HepG2 (cell line): Measurements from ENCODE around the gene TMEM59. TPM values are rescaled to one million over a fixed set of nuclear protein-coding genes. Genes with fewer than 3 reads are reported as not detected.

ENCODE experiments used
- ATAC-seq: fragments of 200-7000 bp; cut with Tn5 transposase; 3 replicates; pipeline ENCODE4 v1.9.1; 2020; ENCODE audit warnings: mild to moderate bottlenecking, moderate library complexity
- BruUV-seq: library from RNA; stranded (reverse); fragments of 400-500 nt; replicated peaks from 2 replicates; lab custom pipeline; 2021; lab: Mats Ljungman, UMichigan
- CTCF ChIA-PET: fragments of 300-600 bp; formaldehyde crosslinking; extraction: SDS; loops from one replicate; lab custom pipeline; 2021; ENCODE audit warnings: low total read pairs, inconsistent platforms, low intra/inter-chr PET ratio; lab: Yijun Ruan, JAX
- POLR2A ChIA-PET: fragments of 350-600 bp; sonication (Branson Sonifier 250); formaldehyde crosslinking; loops from one replicate; lab custom pipeline; 2020; ENCODE audit warnings: antibody characterized with exemption, inconsistent platforms; lab: Yijun Ruan, JAX
- DNase-seq: peaks from one replicate; pipeline ENCODE4 v3.0.0-alpha.2; 2015; ENCODE audit warnings: low spot score
- FAIRE-seq: peaks from 3 replicates; lab custom pipeline; 2011; peaks lifted over from hg19 to GRCh38; lab: Jason Lieb, UNC
- H2AFZ ChIP-seq: one replicate; pipeline ENCODE4 v1.6.1; 2011; ENCODE audit warnings: low read length, inconsistent platforms
- H3K27ac ChIP-seq: fragments of 300-600 bp; 3 replicates; pipeline ENCODE4 v1.8.0; 2011; ENCODE audit warnings: mixed run types, mild to moderate bottlenecking, mixed read lengths, low read length, inconsistent platforms; ENCODE audit not compliant: insufficient read depth; ENCODE audit errors: extremely low read length
- H3K27me3 ChIP-seq, 2 experiments: fragments of 200-600 bp in 1 of 2; 2 replicates in 1 of 2; 3 replicates in 1 of 2; pipeline versions ENCODE4 v1.6.0 to v1.8.0; 2011; ENCODE audit warnings: low read length in 2 of 2, mild to moderate bottlenecking in 2 of 2, moderate library complexity in 2 of 2, inconsistent platforms in 1 of 2; ENCODE audit not compliant: insufficient read depth in 2 of 2, control insufficient read depth in 1 of 2
- H3K36me3 ChIP-seq, 2 experiments: fragments of 200-600 bp in 1 of 2; replicated peaks in 1 of 2; 2 replicates in 1 of 2; 3 replicates in 1 of 2; pipeline versions ENCODE4 v1.5.1 to v1.8.0; 2011; ENCODE audit warnings: low read length in 2 of 2, inconsistent platforms in 1 of 2; ENCODE audit not compliant: insufficient read depth in 2 of 2, control insufficient read depth in 1 of 2
- H3K4me1 ChIP-seq: 2 replicates; pipeline ENCODE4 v1.5.1; 2012; ENCODE audit warnings: low read length, inconsistent platforms; ENCODE audit not compliant: insufficient read depth
- H3K4me2 ChIP-seq: 2 replicates; pipeline ENCODE4 v1.6.0; 2011; ENCODE audit warnings: low read depth, low read length, inconsistent platforms
- H3K4me3 ChIP-seq, 3 experiments: fragments of 200-600 bp in 1 of 3; sonication (generic), shearing (Covaris generic) in 1 of 3; replicated peaks in 1 of 3; 2 replicates each; pipeline ENCODE4 v1.5.1; 2011 to 2016; ENCODE audit warnings: low read length in 3 of 3, inconsistent platforms in 2 of 3, low read depth in 2 of 3, mild to moderate bottlenecking in 2 of 3, control low read depth in 1 of 3, mixed read lengths in 1 of 3; ENCODE audit not compliant: insufficient read depth in 1 of 3
- H3K79me2 ChIP-seq: one replicate; pipeline ENCODE4 v1.6.1; 2011; ENCODE audit warnings: low read length, inconsistent platforms; ENCODE audit not compliant: insufficient read depth
- H3K9ac ChIP-seq: 2 replicates; pipeline ENCODE4 v1.6.0; 2011; ENCODE audit warnings: mild to moderate bottlenecking, low read depth, low read length, inconsistent platforms; ENCODE audit not compliant: insufficient read depth
- H3K9me3 ChIP-seq: 2 replicates; pipeline ENCODE4 v1.5.1; 2012; ENCODE audit warnings: mild to moderate bottlenecking, low read length
- H4K20me1 ChIP-seq: 2 replicates; pipeline ENCODE4 v1.6.0; 2011; ENCODE audit warnings: inconsistent platforms, mild to moderate bottlenecking, low read length, moderate library complexity; ENCODE audit not compliant: insufficient read depth
- CSRNP1 ChIP-seq: sonication (generic); formaldehyde crosslinking; IDR thresholded peaks from 2 replicates; pipeline ENCODE4 v1.8.1; 2023; ENCODE audit warnings: mild to moderate bottlenecking, missing genetic modification reagents
- GATAD1 ChIP-seq: IDR thresholded peaks from 2 replicates; pipeline ENCODE4 v1.6.1; 2016; ENCODE audit warnings: missing genetic modification reagents, missing compliant biosample characterization
- MIER2 ChIP-seq: IDR thresholded peaks from 2 replicates; pipeline ENCODE4 v1.6.1; 2016; ENCODE audit warnings: missing biosample characterization, missing genetic modification reagents
- SMAD9 ChIP-seq: sonication (generic); formaldehyde crosslinking; IDR thresholded peaks from 2 replicates; pipeline ENCODE4 v1.5.1; 2020; ENCODE audit warnings: mild to moderate bottlenecking, missing genetic modification reagents
- ZBTB44 ChIP-seq: sonication (generic); formaldehyde crosslinking; IDR thresholded peaks from 2 replicates; pipeline ENCODE4 v1.4.0; 2020; ENCODE audit warnings: missing genetic modification reagents
- ZMYM2 ChIP-seq: sonication (generic); formaldehyde crosslinking; IDR thresholded peaks from 2 replicates; pipeline ENCODE4 v1.8.0; 2022; ENCODE audit warnings: mild to moderate bottlenecking, missing genetic modification reagents
- WGBS: methylation state at CpG from one replicate; pipeline ENCODE4 v1.1.6; 2017; ENCODE audit warnings: low lambda C conversion rate; 5-methylcytosine and 5-hydroxymethylcytosine counted together
- in situ Hi-C: cut with HindIII; loops from 2 replicates; pipeline ENCODE4 v1.10.0; 2017; ENCODE audit warnings: low pct_unique_long_range_greater_than_20kb; ENCODE audit not compliant: extremely low pct_ligation_motif_present
- intact Hi-C: fragments of 100-400 bp; cut with micrococcal nuclease; formaldehyde crosslinking; loops from one replicate; pipeline ENCODE4 v1.10.0; 2022; ENCODE audit not compliant: unreplicated experiment
- polyA plus RNA-seq, 8 experiments: library from polyadenylated mRNA; depleted of rRNA in 3 of 8; stranded (reverse) in 7 of 8; unstranded in 1 of 8; fragments of >200 nt; fragmentation: Illumina TruSeq in 4 of 8; extraction: Trizol in 4 of 8; gene quantifications; 2 replicates each; pipeline versions ENCODE4 v1.2.1 to v1.2.3, GENCODE V29; 2011 to 2016; ENCODE audit warnings: low read depth in 4 of 8, missing spikeins in 1 of 8, mixed read lengths in 1 of 8; ENCODE audit not compliant: insufficient read depth in 1 of 8
- total RNA-seq, 5 experiments: library from RNA; depleted of rRNA; stranded (reverse); fragments of >200 nt; fragmentation: Illumina TruSeq; extraction: Trizol; gene quantifications; 2 replicates each; pipeline ENCODE4 v1.2.3, GENCODE V29; 2016; ENCODE audit warnings: low read depth in 1 of 5
- TF ChIP-seq, protein P1 (sequence below): IDR thresholded peaks from 2 replicates; pipeline ENCODE4 v1.6.1; 2012; ENCODE audit warnings: low read depth, low read length, improper control_type of control experiment
- TF ChIP-seq, protein P2 (sequence below): sonication (generic); formaldehyde crosslinking; IDR thresholded peaks from 2 replicates; pipeline ENCODE4 v1.9.0; 2021; ENCODE audit warnings: mild to moderate bottlenecking, missing genetic modification reagents

The TMEM59 gene
- total and polyA plus RNA-seq, 2 of the 13 experiments (the other 11 are each of a cell fraction or from before 2014, with no cell fraction given), result 147 to 363 TPM

- H3K4me3 ChIP-seq, result peak overlapping the region; percentile 49 to 69 (median 51); a peak in 5 of 6 replicates
- peak overlapping the region; percentile 74 for H3K27ac ChIP-seq
- in situ Hi-C loops, result no loop called here
- ATAC-seq, result peak; percentile 67
- POLR2A ChIA-PET, result interaction anchor here (1.3 to 3.3 kb wide), 7 partner anchors 12 to 65 kb away, joined by 4 to 42 read pairs (median 7); partner anchors contain the start of genes TCEANC2 and TMEM59
- intact Hi-C loops, result loop anchor here (1.0 kb wide), 1 partner anchor 37 kb away; the partner anchor contains the start of genes TCEANC2 and TMEM59
- H3K4me1 ChIP-seq, result peaks cover 86% of the 10 kb centered on the region
- H3K9me3 ChIP-seq, result no peaks in the 10 kb centered on the region
- CTCF ChIA-PET, result no interaction called here
- H2AFZ ChIP-seq, result peak overlapping the region; percentile 11
- 27% methylated on average over 5 of the region's 8 CpGs for WGBS
- H3K9ac ChIP-seq, result peak overlapping the region; percentile 44
- no peaks in the 10 kb centered on the region for H3K27me3 ChIP-seq
- H3K79me2 ChIP-seq, result no peaks in the 10 kb centered on the region
- no TSS peak for BruUV-seq
- peak; percentile 97 for FAIRE-seq
- H3K4me2 ChIP-seq, result peak overlapping the region; percentile 90
- H4K20me1 ChIP-seq, result no peaks in the 10 kb centered on the region
- H3K36me3 ChIP-seq, result no peaks in the 10 kb centered on the region
- peak; percentile 96 for DNase-seq
- TF ChIP-seq ZMYM2 (no peak; the same call in 1 of the 2 replicates), ZBTB44 (no peak), GATAD1 (CRISPR knock-in tag) (peak; percentile 51; the same call in 1 of the 2 replicates), CSRNP1 (CRISPR knock-in tag) (no peak), SMAD9 (CRISPR knock-in tag) (no peak), MIER2 (CRISPR knock-in tag) (0 out of 2 replicates have a peak, but pooled peaks have one; percentile 55)
- TF ChIP-seq, protein P1, sequence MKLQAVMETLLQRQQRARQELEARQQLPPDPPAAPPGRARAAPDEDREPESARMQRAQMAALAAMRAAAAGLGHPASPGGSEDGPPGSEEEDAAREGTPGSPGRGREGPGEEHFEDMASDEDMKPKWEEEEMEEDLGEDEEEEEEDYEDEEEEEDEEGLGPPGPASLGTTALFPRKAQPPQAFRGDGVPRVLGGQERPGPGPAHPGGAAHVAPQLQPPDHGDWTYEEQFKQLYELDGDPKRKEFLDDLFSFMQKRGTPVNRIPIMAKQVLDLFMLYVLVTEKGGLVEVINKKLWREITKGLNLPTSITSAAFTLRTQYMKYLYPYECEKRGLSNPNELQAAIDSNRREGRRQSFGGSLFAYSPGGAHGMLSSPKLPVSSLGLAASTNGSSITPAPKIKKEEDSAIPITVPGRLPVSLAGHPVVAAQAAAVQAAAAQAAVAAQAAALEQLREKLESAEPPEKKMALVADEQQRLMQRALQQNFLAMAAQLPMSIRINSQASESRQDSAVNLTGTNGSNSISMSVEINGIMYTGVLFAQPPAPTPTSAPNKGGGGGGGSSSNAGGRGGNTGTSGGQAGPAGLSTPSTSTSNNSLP, result peak; percentile 66
- TF ChIP-seq, protein P2, sequence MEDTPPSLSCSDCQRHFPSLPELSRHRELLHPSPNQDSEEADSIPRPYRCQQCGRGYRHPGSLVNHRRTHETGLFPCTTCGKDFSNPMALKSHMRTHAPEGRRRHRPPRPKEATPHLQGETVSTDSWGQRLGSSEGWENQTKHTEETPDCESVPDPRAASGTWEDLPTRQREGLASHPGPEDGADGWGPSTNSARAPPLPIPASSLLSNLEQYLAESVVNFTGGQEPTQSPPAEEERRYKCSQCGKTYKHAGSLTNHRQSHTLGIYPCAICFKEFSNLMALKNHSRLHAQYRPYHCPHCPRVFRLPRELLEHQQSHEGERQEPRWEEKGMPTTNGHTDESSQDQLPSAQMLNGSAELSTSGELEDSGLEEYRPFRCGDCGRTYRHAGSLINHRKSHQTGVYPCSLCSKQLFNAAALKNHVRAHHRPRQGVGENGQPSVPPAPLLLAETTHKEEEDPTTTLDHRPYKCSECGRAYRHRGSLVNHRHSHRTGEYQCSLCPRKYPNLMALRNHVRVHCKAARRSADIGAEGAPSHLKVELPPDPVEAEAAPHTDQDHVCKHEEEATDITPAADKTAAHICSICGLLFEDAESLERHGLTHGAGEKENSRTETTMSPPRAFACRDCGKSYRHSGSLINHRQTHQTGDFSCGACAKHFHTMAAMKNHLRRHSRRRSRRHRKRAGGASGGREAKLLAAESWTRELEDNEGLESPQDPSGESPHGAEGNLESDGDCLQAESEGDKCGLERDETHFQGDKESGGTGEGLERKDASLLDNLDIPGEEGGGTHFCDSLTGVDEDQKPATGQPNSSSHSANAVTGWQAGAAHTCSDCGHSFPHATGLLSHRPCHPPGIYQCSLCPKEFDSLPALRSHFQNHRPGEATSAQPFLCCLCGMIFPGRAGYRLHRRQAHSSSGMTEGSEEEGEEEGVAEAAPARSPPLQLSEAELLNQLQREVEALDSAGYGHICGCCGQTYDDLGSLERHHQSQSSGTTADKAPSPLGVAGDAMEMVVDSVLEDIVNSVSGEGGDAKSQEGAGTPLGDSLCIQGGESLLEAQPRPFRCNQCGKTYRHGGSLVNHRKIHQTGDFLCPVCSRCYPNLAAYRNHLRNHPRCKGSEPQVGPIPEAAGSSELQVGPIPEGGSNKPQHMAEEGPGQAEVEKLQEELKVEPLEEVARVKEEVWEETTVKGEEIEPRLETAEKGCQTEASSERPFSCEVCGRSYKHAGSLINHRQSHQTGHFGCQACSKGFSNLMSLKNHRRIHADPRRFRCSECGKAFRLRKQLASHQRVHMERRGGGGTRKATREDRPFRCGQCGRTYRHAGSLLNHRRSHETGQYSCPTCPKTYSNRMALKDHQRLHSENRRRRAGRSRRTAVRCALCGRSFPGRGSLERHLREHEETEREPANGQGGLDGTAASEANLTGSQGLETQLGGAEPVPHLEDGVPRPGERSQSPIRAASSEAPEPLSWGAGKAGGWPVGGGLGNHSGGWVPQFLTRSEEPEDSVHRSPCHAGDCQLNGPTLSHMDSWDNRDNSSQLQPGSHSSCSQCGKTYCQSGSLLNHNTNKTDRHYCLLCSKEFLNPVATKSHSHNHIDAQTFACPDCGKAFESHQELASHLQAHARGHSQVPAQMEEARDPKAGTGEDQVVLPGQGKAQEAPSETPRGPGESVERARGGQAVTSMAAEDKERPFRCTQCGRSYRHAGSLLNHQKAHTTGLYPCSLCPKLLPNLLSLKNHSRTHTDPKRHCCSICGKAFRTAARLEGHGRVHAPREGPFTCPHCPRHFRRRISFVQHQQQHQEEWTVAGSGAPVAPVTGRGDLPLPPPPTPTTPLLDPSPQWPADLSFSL (CRISPR knock-in tag), result no peak
Measured at GRCh38 chr1:54016343-54017282, 36.4 kb downstream of the TMEM59 start.
